Measurements from ENCODE around the gene RXRA. TPM values are rescaled to one million over a fixed set of nuclear protein-coding genes. Genes with fewer than 3 reads are reported as not detected.

RXRA gene
- total RNA-seq, 1 donor from 2014 or later, result 33.4 TPM

DNA sequence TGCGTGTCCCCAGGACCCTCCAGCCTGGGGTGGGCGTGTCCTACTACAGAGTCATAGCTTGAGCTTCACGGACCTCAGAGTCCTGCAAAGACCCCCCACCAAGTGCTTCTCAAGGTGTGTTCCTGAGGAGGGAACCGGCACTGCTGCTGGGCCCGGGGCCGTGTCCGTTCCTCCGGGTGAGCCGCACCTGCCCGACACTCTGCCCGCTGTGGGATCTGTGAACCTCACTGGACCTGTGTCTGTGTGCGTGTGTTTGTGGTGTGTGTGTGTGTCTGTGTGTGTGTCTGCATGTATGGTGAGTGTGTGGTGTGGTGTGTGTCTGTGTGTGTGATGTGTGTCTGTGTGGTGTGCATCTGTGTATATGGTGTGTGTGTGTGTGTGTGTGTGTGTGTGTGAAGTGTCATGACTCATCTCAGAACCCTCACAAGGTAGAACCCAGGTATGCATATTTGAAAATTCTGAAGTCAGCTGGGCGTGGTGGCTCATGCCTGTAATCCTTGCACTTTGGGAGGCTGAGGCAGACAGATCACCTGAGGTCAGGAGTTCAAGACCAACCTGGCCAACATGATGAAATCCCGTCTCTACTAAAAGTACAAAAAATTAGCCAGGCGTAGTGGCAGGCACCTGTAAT is 40.9 kb upstream of the RXRA start:
- Histone ChIP-seq H3K36me3 (ENCODE audit: insufficient read depth, low read length) (no peaks in the 10 kb centered on the region), H3K79me2 (ENCODE audit: insufficient read depth, low read length) (no peaks in the 10 kb centered on the region), H3K4me2 (ENCODE audit: low read length) (no peak overlapping the region), H3K4me1 (ENCODE audit: insufficient read depth, low read length) (no peaks in the 10 kb centered on the region), H4K20me1 (ENCODE audit: insufficient read depth, low read length) (no peaks in the 10 kb centered on the region), H3K9me3 (ENCODE audit: insufficient read depth, low read depth, low read length) (no peaks in the 10 kb centered on the region), H3K27ac (ENCODE audit: low read depth, low read length) (no peak overlapping the region), H3K4me3 (ENCODE audit: insufficient read depth, low read depth, low read length) (no peak overlapping the region), H3K27me3 (ENCODE audit: insufficient read depth, low read length) (peaks cover 25% of the 10 kb centered on the region), H3K9ac (ENCODE audit: low read length) (no peak overlapping the region), H2AFZ (ENCODE audit: low read depth, low read length) (no peak overlapping the region)
- peaks cover 28% of the 10 kb centered on the region for H3K27me3 Mint-ChIP-seq (ENCODE audit: low read depth, unreplicated experiment)
- FAIRE-seq (no peak), DNase-seq (ENCODE audit: low read depth) (no peak)
- no peaks in the 10 kb centered on the region for H3K4me1 Mint-ChIP-seq (ENCODE audit: low read depth, unreplicated experiment)
- no peak overlapping the region for H3K27ac Mint-ChIP-seq (ENCODE audit: unreplicated experiment)
- no peaks in the 10 kb centered on the region for H3K36me3 Mint-ChIP-seq (ENCODE audit: low read depth, unreplicated experiment)
- no peak overlapping the region for H3K4me3 Mint-ChIP-seq (ENCODE audit: unreplicated experiment)
- TF ChIP-seq EZH2 (IDR thresholded peaks at IDR 0.05; ENCODE audit: insufficient read depth, low read length), result no peak
- TF ChIP-seq, protein P1, sequence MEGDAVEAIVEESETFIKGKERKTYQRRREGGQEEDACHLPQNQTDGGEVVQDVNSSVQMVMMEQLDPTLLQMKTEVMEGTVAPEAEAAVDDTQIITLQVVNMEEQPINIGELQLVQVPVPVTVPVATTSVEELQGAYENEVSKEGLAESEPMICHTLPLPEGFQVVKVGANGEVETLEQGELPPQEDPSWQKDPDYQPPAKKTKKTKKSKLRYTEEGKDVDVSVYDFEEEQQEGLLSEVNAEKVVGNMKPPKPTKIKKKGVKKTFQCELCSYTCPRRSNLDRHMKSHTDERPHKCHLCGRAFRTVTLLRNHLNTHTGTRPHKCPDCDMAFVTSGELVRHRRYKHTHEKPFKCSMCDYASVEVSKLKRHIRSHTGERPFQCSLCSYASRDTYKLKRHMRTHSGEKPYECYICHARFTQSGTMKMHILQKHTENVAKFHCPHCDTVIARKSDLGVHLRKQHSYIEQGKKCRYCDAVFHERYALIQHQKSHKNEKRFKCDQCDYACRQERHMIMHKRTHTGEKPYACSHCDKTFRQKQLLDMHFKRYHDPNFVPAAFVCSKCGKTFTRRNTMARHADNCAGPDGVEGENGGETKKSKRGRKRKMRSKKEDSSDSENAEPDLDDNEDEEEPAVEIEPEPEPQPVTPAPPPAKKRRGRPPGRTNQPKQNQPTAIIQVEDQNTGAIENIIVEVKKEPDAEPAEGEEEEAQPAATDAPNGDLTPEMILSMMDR (IDR thresholded peaks at IDR 0.05; ENCODE audit: insufficient read depth, low read depth, low read length), result no peak
- H3K9me3 Mint-ChIP-seq (ENCODE audit: unreplicated experiment), result no peaks in the 10 kb centered on the region

DNA sequence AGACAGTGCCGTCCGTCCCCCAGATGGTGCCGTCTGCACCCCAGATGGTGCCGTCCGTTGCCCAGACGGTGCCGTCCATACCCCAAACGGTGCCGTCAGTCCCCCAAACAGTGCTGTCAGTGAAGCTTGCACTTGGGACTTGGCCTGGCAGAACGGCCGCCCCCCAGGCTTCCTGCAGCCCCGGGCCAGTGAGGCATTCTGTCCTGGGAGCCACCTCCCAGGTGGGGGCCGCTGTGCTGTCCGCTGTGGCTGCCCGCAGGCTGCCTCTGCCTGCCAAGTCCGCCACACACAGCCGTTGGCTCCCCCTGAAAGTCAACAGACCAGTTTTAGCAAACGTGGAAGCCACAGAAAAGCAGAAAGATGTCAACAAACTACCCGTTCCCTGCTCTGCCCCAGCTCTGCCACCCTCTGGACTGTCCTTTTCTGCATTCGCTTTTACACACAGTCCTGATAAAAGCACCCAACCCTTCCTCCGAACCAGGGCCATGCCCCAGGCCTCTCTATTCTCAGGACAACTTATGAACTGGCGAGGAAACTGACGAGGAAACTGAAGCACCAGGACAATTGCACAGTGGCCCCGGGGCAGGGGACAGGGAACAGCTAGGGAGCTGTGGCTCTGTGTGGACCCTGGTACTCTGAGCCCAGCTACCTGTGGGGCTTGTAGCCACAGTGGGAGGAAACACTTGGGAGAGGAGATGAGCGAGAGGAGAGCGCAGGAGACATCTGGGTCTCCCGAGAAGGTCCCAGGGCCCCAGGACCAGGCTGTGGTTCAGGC is 39.6 kb upstream of the RXRA start:
- Mint-ChIP-seq H3K4me1 (ENCODE audit: low read depth, unreplicated experiment) (no peaks in the 10 kb centered on the region), H3K27me3 (ENCODE audit: low read depth, unreplicated experiment) (peaks cover 17% of the 10 kb centered on the region), H3K4me3 (ENCODE audit: unreplicated experiment) (no peak overlapping the region), H3K36me3 (ENCODE audit: low read depth, unreplicated experiment) (no peaks in the 10 kb centered on the region), H3K27ac (ENCODE audit: unreplicated experiment) (no peak overlapping the region), H3K9me3 (ENCODE audit: unreplicated experiment) (no peaks in the 10 kb centered on the region)
- Histone ChIP-seq H3K4me1 (ENCODE audit: insufficient read depth, low read length) (no peaks in the 10 kb centered on the region), H3K9me3 (ENCODE audit: insufficient read depth, low read depth, low read length) (no peaks in the 10 kb centered on the region), H3K79me2 (ENCODE audit: insufficient read depth, low read length) (no peaks in the 10 kb centered on the region), H3K4me2 (ENCODE audit: low read length) (no peak overlapping the region), H3K9ac (ENCODE audit: low read length) (no peak overlapping the region), H3K36me3 (ENCODE audit: insufficient read depth, low read length) (no peaks in the 10 kb centered on the region), H4K20me1 (ENCODE audit: insufficient read depth, low read length) (no peaks in the 10 kb centered on the region), H3K27me3 (ENCODE audit: insufficient read depth, low read length) (peaks cover 20% of the 10 kb centered on the region), H3K4me3 (ENCODE audit: insufficient read depth, low read depth, low read length) (no peak overlapping the region), H3K27ac (ENCODE audit: low read depth, low read length) (no peak overlapping the region), H2AFZ (ENCODE audit: low read depth, low read length) (no peak overlapping the region)
- FAIRE-seq, result no peak
- TF ChIP-seq, protein P1 (IDR thresholded peaks at IDR 0.05; ENCODE audit: insufficient read depth, low read depth, low read length), result no peak
- no peak for TF ChIP-seq EZH2 (IDR thresholded peaks at IDR 0.05; ENCODE audit: insufficient read depth, low read length)
- DNase-seq (ENCODE audit: low read depth), result no peak

Measured in astrocyte (in vitro differentiated cells and primary cell).